Fibroblast of skin of scalp (primary cell): ENCODE results near the gene SRRM3.
"Not testable (repeated sequence)": the region's sequence is repeated elsewhere in the genome, so short reads cannot be mapped to it uniquely, and the experiment has no call there.

Experiments
- DNase-seq: peaks from one replicate; pipeline ENCODE4 v3.0.0-alpha.2; 2013

The SRRM3 gene

DNA sequence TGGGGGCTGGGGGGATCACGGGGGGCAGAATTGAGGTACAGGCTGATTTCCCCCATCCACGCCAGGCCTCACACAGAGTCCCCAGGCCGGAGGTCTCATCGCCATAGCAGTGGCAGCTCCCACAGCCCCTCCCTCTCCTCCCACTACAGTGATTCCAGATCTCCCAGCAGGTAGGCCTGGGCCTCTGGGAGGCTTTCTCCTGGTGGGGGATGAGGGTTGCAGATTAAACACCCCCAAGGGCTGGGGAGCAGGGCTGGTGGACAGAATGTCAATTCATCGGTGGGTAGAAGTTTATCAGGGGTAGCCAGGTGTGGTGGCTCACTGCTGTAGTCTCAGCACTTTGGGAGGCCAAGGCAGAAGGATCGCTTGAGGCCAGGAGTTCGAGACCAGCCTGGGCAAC is 63.6 kb downstream of the SRRM3 start:
- DNase-seq: no peak

DNA sequence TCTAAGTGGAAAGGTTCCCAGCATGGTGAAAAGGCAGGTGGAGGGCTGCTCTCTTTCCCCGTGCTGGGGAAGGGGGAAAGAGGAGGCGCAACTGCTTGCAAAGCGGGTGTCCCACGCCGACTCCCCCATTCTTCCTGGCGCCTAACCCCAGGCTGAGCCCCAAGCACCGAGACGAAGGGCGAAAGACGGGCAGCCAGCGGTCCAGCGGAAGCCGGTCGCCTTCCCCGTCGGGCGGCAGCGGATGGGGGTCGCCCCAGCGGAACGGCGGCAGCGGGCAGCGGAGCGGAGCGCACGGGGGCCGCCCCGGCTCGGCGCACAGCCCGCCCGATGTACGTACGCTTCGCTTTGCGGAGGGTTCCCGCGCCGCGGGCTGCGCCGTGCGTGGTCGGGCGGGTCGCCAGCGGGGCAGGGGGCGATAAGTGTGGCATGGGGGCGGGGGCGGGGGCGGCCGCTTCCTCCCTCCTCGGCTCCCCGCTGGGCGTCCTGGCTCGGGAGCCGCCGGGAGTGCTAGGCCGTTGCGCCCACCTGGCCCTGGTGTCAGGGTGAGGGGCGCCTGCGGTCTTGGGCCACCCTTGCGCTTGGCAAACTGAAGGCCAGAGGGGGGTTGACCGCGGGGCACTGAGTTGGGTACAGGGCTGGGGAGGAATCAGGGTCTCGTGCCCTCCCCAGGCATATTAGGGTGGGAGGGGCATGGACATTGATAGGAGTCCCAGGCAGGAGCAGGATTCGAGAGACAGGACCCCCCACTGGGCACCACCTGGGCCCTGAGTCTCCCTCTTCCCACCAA is 65.6 kb downstream of the SRRM3 start:
- no peak for DNase-seq

DNA sequence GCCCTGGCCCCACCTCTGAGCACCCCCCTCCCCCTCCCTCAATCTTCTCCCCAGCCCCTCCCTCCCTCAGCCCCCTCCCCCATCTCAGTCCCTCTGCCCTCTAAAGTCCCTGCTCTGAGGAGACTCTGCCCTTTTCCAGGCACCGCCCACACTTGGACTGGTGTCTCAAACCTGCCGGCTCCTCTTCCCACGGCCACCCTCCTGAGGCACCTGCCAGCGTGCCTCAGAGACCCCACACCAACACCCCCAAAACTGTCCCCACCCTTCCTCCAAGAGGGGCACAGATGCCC is 66.1 kb downstream of the SRRM3 start:
- DNase-seq: no peak

DNA sequence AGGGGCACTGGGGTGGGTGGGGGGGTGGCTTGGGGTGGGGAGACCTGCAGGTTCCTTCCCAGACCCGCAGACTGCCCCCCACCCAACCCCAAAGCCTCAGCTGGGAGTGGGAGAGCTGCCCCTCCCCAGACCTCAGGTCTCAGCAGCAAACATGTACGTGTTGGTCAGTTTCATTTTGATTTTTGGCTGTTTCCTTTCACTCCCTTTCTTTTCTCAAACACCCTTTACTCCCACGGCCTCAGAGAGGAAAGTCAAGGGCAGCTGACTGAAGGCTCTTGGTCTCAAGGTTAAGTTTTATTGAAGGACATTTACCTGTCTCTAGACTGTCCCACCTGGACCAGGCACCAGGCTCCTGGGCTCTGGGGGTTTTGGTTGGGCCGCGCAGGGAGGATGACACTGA is 66.7 kb downstream of the SRRM3 start:
- DNase-seq: no peak

DNA sequence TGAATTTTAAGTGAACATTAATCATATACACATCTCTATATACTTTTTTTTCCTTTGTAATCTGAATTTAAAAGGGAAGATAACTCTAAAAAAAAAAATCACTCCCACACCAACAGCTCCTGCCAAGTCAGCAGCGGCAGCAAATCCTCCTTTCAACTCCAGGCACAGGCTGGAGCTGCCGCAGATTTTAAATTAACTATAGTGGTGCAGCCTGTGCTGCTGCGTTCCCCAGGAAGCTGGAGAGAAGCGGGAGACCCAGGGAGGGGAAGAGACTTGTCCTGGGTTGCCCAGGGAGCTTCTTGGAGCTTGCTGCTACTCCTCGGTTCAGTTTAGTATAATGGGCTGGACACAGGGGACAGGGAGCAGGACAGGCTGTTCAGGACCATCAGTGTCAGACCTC is 68.2 kb downstream of the SRRM3 start:
- DNase-seq: no peak

DNA sequence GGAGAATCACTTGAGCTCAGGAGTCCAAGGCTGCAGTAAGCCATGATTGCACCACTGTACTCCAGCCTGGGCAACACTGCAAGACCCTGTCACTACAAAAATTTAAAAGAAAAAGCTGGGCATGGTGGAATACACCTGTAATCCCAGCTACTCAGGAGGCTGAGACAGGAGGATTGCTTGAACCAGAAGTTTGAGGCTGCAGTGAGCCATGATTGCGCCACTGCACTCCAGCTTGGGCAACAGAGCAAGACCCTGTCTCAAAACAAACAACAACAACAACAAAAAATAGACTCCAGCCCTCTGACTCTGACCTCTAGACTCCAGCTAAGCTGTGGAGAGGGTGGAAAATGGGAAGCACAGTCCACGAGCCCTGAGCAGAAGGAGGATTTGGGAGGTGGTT is 69.7 kb downstream of the SRRM3 start:
- not testable (repeated sequence) for DNase-seq

DNA sequence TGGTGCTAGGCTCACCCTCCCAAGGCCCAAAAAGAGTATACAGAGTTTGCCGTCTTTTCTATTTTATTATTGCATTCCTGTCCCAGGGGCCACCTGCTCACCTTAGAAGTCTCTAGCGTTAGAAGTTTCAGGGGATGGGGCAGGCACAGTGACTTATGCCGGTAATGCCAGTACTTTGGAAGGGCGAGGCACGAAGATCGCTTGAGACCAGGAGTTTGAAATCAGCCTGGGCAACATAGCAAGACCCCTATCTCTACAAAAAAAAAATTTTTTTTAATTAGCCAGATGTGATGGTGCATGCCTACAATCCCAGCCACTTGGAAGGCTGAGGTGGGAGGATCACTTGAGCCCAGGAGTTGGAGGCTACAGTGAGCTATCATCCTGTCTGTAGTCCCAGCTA is 70.4 kb downstream of the SRRM3 start:
- no peak for DNase-seq

DNA sequence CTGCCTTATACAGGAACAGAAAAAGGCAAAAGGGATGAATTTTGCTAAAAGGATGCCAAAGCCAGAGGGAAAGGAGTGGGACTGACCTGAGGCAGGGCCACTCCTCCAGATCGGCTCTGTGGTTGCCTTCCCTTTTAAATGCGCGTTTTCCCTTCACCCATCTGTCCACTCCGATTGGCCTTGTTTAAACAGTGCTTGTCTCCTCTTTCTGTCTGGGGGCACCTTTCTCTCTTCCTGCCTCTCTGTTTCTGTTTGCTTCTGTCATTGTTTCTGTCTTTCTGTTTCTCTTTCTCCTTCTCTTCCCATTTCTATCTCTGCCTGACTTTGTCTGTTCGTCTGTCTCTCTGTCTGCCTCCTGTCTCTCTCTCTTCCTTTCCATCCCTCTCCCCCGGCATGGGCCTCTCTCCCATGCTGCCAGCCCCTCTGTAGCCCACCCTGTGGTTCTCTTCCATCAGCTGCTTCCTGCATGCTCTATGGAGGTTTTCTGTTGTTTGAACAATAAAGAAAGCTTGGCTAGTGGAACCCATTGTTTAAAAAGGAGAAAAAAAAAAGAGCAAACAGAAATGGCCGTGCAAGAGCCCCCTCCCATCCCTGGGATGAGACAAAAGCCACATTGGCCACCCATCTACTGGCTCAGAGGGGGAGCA is 71.3 kb downstream of the SRRM3 start:
- no peak for DNase-seq

DNA sequence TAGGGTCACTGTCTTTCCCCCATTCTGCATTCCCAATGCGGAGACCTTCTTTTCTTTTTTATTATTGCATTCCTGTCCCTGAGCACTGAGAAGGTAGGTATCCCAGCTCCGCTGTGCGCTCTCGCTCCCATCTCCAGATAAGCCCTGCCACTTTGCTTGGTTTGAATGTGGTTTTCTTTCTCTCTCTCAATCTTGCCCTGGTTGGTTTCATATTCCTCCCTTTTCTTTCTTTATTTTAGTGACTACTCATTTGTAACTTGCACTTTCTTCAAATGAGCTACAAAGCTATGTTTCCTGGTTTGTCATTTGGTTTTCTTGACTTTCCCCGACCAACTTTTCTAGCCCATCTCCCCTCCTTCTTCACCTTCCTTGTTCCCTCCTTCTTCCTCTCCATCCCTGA is 71.8 kb downstream of the SRRM3 start:
- DNase-seq: no peak

DNA sequence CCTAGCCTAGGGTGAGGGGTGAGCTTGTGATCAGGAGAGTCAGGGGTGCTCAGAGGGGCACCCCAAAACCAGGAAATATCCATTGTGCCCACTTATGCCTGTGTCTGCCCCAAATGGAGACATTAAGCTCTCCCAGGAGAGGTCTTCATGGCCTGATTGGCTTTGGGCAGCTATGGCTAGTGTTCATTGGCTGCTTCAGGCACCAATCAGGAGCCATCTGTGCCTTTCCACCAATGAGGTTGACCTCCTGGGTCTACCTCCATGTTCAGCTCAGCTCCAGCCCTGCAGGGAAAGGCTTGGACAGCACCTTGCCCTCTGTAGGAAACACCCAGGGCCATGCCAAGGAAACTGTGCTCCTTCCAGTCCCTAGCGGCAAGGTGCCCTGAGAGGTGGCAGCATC is 76.8 kb downstream of the SRRM3 start:
- no peak for DNase-seq

DNA sequence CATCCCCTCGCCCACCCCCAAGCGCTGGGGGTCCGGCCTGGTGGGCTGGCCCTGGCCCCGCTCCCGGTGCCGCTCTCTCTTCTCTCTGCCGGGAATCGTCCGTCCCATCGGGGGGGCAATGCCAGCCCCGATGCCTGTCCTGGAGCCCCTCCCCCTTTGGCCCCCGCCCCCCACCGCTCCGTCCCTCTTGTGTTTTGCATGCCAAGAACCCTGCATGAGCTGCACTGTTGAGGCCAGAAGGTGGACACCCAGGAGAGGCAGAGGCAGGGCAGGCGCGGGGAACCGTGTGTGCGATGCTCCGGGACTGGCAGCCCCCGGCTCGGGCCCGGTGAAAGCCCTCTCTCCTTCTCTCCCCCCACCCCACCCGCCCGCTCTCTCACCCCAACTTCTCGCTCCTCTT is 78.7 kb downstream of the SRRM3 start:
- no peak for DNase-seq

DNA sequence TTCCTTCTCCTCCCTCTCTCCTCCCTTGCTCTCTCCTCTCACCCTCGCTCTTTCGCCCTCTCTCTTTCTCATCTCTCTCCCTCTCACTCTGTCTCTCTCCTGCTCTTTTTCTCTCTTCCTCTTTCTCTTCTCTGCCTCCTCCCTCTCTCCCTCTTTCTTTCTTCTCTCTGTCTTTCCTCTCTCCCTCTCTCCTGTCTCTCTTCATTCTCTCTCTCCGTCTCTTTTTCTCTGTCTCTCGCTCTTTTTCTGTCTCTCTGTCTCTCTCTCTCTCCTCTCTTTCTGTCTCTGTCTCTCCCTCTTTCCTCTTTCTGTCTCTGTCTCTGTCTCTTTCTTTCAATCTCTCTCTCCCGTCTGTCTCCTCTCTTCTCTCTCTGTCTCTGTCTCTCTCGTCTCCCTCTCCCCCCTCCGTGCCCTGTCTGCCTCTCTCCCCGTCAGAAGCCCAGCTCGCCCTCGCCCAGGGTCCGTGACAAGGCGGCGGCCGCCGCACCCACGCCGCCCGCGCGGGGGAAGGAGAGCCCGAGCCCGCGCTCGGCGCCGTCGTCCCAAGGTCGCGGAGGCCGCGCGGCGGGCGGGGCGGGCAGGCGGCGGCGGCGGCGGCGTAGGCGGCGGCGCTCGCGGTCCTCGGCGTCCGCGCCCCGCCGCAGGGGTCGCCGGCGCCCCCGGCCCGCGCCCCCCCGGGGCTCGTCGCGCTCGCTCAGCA is 79.5 kb downstream of the SRRM3 start:
- no peak for DNase-seq

DNA sequence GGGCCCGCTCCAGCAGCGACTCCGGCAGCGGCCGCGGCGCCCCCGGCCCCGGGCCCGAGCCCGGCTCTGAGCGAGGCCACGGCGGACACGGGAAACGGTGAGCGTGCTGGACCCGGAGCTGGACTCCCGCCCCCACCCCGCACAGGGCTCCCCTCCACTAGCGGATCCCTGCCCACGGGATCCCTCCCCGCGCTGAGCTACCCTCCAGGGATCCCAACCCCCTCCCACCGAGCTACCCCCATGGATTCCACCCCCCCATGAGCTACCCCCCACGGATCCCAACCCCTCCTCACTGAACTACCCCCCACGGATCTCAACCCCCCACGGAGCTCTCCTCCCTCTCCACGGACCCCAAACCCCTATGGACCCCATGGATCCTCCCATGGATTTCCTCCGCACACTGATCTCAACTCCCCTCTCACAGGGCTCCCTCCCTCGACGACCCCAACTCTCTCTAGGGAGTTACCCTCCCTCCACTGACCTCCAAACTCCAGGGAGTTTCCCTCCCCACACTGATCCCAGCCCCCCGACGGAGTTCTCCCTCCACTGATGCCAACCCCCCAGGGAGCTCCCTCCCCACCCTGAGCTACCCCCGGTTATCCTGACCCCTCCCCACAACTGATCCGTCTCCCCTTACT is 80.1 kb downstream of the SRRM3 start:
- DNase-seq: no peak

DNA sequence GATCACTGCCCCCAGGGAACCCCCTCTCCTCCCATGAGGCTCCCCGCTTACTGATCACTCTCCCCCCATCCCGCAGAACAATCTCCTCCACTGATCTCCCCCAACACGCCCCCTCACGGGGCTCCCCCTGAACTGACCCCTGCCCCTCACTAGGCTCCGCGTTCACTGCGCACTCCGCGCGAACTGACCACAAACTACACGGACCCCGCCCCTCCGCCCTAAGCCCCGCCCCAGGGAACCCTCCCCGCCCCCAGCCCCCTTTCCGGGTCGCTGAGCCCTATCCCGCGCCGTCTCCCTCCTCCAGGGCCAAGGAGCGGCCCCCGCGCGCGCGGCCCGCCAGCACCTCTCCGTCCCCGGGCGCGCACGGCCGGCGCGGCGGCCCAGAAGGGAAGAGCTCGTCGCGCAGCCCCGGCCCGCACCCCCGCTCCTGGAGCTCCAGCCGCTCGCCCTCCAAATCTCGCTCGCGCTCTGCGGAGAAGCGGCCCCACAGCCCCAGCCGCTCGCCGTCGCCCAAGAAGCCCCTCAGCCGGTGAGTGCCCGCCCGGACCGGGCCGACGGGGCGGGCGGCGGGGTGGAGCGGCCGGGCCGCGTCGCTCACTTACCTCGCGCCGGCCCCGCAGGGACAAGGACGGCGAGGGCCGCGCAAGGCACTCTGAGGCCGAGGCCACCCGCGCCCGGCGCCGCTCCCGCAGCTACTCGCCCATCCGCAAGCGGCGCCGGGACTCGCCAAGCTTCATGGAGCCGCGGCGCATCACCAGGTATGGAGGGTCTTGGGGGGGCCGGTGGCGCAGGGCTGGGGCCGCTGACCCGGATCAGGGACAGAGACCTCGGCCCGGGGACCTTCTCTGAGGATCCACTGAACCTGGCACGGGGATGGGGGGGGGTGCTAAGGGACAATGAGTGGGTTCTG is 80.9 kb downstream of the SRRM3 start:
- no peak for DNase-seq

DNA sequence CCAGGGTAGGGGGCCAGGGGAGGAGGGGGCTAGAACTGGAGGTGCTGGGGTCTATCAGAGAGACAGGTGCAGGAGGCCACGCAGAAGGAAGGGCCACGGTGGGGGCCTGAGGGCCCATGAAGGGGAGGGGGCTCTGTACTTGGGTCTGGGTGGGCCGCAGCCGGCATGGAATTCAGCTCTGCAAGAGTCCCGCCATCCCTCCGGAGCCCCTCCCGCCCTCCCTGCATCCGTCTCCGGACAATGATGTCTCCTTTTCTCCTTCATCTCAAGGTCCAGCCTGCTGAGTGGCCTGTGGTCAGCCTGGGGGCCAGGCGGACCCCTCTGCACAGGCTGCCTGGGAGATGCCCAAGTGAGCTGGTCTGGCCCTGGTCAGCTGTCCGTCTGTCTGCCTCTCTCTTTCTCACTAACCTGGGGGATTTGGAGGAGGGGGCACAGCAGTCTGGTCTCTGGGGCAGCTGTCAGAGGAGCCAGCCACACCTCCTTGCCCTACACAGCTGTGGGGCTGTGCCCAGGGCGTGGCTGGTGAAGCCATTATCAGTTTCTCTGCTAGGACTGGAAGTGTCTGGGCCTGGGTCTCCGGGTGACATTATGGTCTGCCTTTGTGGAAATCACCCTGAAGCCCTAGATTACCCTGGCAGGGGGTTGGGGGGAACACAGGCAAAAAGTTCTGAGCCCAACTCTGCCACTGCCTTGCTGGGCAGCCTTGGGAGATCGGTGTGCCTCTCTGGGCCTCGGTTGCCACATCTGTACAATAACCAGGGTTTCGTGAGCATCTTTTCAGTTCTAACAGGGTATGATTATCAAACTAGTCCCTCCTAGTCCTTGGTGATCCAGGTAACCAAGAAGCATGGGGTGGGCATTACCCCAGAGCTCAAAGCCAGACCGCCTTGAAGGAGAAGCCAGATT is 81.8 kb downstream of the SRRM3 start:
- DNase-seq: no peak

DNA sequence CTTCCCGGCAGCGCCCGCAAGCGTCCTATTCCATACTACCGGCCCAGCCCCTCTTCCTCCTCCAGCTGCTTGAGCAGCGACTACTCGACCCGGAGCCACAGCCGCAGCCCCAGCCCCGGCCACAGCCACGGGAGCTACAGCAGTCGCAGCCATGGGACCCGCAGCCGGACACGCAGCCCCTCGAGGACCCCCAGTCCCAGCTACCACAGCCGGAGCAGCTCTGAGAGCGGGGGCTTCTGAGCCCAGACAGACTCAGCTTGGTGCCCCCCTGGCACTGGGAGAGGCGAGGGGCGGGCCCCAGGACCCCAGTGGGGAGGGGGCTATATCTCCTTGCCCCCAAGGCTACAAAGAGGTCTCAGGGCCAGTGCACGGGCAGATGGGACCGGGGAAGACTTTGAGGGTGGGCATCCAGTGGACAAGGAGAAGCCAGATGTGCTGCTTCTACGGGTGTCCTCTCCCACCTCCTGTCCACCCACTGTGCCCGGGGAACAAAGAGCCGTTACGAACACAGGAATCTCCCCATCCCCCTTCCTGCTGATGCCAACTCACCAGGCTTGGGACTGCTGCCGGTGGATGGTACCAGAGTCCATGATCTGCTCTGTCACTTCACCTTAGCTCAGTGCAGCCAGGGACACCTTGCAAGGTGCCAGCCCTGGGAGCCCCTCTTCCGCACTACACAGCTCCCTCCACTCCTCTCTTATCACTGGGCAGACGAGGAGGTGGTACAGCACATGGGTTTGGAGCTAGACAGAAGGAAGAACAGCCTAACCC is 84.1 kb downstream of the SRRM3 start:
- DNase-seq: no peak

DNA sequence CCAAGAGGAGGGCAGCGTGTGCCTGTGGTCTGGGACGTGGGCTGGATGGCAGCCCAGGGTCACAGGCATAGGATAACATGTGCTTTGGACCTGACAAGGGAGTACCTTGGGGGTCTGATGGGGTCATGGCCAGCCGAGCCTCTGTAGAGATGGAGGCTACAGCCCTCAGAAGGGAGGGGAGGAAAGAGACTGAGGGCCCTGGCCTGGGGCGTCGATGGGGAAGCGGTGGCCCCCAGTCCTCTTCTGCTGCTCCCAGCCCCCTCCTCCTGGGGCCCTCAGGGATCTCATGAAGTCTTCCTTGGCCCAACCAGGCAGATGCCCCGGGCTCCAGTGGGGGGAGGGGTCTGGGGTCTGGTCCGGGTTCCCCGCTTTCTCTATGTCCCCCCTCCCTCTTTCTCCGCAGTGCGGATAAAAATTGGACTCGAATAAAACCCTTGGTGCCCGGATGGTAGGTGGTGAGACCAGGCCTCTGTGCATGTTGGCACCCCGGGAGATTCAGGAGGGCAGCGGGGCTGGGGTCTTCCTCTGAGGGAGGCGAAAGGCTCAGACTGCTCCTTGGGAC is 85.2 kb downstream of the SRRM3 start:
- DNase-seq: no peak

DNA sequence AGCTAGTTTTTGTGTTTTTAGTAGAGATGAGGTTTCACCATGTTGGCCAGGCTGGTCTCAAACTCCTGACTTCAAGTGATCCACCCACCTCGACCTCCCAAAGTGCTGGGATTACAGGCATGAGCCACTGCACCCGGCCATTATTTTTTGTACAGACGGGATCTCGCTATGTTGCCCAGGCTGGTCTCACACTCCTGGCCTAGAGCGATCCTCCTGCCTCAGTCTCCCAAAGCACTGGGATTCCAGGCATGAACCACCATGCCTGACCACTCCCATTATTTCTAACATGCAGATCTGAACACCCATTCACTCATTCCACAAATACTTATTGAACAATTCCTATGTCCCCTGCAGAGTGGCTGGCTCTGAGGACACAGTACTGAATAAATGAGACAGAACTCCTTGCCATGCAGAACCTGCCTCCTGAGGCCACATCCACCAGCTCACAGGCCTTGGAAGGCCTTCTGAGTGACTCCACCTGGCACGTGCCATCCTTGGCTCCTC is 89.2 kb downstream of the SRRM3 start:
- peak; percentile 71 for DNase-seq

DNA sequence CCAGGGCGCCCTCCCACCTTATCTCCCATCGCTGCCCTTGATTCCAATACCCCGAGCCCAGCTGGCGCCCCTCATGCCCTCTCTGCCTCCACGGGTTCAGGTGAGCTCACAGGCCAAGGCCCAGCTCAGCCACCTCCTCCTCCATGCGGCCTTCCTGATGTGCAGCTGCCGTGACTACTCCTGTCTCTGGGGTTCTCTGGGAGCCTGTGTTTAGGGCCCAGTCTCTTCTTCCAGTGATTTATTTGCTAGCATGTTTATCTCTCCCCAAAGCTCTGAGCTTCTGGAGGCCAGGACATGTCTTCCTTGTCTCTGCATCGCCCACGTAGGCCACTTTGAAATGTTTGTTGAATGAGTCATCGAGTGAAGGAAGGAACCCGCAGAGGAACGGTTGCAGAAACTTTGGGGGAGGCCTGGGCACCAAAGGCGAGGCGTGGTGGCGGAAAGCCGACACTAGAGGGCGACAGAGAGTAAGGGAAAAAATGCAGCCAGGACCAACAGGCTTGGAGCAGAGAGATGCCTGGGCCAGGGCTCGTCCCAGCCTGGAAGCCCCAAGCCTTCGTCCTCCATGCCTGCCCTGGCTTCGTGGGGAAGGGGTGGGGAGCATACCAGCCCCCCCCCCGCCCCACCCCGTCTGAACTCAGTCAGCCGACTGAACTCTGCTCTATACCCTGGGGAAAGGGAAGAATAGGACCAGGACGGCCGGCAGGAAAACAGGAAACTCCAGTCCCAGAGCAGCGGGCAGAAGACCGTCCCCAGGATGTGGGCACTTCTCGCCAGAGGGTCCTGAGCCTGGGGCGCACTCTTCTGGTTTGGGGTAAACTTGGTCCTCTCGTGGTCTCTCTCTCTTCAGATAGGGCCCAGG is 89.9 kb downstream of the SRRM3 start:
- peak; percentile 99 for DNase-seq
